HG02798 (cell line): ENCODE data around the gene POGZ.
A peak's percentile ranks its signal among the peaks of the same experiment; 100 is the strongest.

Experiments
- ATAC-seq: cut with Tn5 transposase; IDR thresholded peaks from one replicate; pipeline ENCODE4 v1.9.1; 2021; ENCODE audit warnings: mild to moderate bottlenecking; ENCODE audit not compliant: unreplicated experiment, poor library complexity

The POGZ gene, protein sequence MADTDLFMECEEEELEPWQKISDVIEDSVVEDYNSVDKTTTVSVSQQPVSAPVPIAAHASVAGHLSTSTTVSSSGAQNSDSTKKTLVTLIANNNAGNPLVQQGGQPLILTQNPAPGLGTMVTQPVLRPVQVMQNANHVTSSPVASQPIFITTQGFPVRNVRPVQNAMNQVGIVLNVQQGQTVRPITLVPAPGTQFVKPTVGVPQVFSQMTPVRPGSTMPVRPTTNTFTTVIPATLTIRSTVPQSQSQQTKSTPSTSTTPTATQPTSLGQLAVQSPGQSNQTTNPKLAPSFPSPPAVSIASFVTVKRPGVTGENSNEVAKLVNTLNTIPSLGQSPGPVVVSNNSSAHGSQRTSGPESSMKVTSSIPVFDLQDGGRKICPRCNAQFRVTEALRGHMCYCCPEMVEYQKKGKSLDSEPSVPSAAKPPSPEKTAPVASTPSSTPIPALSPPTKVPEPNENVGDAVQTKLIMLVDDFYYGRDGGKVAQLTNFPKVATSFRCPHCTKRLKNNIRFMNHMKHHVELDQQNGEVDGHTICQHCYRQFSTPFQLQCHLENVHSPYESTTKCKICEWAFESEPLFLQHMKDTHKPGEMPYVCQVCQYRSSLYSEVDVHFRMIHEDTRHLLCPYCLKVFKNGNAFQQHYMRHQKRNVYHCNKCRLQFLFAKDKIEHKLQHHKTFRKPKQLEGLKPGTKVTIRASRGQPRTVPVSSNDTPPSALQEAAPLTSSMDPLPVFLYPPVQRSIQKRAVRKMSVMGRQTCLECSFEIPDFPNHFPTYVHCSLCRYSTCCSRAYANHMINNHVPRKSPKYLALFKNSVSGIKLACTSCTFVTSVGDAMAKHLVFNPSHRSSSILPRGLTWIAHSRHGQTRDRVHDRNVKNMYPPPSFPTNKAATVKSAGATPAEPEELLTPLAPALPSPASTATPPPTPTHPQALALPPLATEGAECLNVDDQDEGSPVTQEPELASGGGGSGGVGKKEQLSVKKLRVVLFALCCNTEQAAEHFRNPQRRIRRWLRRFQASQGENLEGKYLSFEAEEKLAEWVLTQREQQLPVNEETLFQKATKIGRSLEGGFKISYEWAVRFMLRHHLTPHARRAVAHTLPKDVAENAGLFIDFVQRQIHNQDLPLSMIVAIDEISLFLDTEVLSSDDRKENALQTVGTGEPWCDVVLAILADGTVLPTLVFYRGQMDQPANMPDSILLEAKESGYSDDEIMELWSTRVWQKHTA (N-terminal part only)

DNA sequence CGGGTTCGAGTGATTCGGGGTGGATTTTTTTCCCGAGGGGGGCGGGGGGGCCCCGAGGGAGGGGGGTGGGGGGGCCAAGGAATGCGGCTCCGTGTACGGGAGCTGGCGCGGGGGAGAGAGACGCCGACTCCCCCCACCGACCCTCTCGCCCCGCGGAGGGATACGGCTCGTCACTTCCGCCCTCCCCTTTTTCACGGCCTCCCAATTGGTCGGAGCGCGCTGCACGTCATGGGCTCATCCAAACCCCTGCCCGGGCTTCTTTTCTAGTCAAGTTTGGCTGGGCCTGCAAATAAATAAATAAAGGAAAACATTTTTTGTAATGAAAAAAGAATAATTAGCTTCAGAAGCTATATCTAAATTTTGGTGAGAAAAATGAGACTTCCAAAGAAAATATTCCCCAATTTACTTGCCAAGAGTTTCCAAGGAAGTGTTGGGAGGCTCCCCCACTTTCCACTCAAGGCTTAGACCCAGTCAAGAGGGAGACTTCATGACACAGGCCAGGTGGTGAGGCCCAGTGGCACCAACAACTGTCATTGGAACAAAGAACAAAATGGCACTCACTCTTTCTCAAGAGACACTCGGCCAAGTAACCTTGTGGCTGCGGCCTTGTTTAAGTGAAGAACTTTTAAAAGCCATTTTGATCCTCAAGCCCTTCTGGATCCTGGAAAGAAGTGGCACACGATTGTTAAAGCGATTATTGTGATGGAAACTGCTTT lies at the start of gene POGZ:
Gene POGZ, minus strand, starts transcription at position 164 of the 716 bp plus-strand sequence. CDS start 17,290 bp downstream, outside the sequence.
- ATAC-seq, result peak; percentile 79

DNA sequence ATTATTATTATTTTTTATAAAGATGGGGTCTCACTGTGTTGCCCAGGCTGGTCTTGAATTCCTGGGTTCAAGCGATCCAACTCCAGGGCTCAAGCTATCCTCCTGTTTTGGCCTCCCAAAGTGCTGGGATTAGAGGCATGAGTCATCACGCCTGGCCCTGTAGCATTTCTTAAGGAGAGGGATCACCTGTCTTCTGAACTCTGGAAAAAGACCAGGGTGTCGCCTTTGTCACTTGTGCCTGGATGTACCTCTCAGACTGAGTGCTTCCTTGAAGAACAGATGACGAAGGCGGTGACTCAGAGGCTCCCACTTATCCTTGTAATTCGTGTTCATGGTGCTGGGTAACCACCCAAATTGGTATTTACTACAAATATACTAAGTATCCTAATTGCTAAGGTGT lies 49.5 kb upstream of the POGZ start:
- no peak for ATAC-seq

DNA sequence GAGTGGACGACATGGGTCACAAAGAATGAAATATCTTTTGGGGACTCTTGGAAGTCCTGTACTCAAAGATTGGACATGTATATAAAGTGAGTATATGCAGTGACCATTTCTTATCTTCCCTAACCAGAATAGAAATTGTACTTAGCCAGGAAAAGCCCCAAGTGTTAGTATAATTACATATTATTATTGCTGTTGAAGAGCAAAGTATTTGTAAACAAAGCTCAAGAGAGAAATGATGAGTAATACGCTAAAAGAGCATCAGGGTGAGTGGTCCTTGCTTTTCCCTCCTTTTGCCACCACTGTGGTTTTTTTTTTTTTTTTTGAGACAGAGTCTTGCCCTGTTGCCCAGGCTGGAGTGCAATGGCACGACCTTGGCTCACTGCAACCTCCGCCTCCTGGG lies 45.5 kb upstream of the POGZ start:
- ATAC-seq, result no peak

DNA sequence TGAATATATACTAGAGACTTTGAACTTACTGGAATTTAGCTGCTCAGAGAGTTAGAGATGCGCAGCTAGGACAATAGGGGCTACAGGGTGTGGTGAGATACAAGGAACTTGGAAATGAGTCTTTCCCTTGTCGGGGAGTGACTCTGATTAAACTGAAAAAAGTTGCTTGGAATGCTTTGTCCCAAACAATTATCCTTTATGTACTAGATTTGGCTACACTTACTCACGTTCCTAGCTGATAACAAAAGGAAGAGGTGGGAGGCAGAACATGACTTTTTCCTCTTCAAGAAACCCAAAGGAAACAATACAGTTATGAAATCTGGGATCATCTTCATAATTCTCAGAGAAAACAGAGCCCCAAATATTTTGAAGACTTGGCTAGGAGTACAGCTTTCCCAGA lies 45.0 kb upstream of the POGZ start:
- no peak for ATAC-seq

DNA sequence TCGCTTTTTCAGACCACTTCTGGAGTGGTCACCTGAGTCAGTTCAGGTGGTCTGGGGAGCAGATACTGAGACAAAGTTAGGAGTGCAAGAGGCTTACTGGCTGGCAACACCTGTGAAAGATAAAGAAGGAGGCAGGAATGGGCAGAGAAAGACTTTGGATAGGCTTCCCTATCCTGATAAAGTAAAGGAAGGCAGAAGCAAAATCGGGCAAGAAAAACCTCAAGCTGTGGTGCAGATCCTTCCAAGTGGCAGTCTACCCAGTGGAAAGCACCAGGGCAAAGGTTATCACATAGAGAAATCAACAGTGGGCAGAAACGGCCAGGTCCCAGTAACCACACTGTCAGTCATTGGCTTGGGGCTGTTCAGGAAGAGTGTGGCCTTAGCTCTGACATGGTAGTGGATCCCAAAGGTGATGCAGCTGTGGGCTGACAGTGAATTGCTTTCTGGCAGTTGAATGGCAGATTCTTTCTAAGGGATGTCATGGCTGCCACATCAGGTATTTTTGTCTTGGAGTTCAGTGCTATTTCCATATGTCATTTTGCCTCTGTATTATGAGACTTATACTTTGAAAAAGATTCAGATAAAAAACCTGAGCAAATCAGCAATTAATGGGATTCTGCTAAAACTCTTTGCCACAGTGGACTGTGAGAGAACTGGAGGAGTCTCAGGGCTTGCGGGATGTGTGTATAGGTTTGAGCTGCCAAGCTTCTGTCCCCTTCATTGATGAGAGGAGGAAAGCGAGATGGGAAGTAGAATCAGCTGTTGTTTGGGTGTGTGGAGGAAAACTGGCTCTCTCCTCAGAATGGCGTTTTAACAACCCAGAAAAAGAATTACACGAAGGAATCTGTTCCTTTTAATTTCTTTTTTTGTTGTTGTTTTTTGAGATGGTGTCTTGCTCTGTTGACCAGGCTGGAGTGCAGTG lies 43.8 kb upstream of the POGZ start:
- ATAC-seq, result no peak

DNA sequence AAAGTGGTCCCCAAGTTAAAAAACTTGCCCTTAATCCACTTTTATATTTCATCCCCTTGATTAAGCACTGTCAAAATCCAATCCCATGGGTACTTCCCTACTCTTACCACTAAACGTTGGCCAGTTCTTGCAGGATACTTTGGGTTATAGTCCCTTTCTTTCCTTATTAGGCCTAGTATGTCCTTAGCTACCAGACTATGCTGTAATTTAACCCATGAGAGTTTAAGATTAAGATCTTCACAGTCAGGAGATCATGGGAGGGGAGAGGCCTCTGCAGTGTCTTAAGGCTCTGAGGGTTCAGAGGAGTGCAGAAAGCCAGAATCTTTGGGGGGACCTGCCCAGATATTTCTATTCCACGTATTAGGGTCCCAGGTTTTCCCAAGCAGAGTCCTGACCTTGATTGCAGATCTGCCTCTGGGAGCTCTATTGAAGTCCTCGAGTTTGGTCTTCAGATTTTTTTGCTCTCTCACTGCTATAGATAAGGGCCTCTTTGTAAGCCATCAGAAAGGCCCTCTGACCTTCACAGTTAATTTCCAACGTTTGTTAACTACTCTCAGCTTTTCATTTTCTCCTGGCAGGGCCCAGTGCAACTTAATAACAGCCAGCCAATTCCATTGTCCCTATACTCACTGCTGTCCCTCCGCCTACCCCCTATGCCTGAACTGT lies 42.9 kb upstream of the POGZ start:
- no peak for ATAC-seq

DNA sequence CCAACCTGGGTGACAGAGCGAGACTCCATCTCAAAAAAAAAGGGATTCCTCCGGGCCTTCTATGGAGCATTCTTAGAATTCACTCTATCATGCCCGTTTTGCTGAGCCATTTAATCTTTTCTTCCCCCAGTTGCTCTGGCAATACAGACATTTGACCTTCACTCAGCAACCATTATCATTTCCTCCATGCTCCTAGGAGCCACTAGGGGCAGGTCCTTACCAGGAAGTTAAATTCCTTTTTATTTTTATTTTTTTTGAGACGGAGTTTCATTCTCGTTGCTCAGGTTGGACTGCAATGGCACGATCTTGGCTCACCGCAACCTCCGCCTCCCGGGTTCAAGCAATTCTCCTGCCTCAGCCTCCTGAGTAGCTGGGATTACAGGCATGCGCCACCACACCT lies 42.2 kb upstream of the POGZ start:
- no peak for ATAC-seq

DNA sequence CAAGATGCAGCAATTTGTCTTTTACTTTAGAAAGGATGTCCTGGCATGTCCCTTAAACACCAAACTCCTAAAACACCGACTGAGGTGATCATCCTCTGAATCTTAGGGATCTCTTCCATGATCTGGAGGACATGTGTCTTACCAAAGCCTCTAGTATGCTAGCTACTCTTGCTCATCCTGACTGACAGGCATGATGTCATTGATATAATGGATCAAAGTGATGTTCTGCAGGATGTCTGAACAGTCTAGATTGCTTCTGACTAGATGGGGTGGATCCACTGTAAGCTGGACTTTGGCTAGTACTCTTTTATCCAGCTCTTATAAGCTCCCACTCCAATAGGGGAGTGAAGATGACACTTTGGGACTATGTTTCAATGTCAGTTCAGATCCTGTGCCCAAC lies 40.6 kb upstream of the POGZ start:
- no peak for ATAC-seq

DNA sequence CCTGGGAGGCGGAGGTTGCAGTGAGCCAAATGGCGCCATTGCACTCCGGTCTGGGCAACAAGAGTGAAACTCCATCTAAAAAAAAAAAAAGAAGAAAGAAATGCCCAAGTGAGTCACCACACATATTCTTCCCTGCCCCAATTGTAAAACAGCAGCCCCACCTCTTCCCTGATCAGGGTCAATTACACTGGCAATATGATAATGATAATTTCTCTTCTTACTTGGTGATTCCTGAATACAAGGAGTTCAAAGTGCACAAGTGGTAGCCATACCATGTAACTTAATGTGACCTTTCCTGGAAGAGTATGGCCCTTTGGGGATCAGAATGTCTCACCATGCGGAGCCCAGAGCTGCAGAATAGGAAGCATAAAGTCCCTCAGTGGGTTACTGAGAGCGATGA lies 40.1 kb upstream of the POGZ start:
- no peak for ATAC-seq

DNA sequence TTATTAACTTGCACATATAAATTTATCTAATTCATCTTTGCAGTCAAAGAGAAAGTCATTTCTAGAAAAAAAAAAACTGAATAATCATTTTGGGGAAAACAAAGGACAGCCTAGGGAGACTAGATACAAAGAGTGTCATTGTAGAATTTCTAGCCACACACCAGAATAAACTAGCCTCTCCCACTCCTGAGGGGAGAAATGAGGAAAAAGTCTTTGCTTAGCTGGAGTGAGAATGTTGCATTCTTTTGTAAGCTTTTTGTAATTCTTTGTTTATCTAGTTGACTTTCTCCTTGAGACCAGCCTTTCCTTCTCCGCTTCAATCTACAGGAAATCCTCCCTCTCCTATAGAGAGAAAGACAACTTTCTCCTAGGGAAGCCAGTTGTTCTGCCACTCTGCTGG lies 36.0 kb upstream of the POGZ start:
- ATAC-seq, result no peak

DNA sequence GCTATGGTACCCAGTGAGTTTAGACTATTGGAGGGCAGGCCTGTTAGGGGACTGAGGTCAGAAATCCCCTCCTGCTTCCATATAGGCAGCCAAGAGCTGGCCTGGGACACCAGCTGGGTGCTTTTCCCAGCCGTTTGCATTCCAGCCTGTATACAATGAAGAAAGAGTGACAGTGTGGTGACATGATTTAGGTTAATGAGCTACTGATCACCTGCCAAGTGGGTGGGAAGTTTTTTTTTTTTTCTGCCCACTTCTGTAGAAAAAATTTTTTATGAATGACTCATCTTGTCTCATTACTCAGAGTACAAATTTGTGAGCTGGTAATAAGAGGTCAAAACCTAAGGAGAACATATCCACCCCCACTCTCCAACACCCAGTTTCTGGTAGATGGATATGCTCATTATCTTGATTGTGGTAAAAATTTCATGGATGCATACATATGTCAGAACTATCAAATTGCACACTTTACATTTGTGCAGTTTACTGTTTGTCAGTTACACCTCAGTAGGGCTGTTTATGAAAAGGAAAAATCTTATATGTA lies 35.5 kb upstream of the POGZ start:
- ATAC-seq, result no peak

DNA sequence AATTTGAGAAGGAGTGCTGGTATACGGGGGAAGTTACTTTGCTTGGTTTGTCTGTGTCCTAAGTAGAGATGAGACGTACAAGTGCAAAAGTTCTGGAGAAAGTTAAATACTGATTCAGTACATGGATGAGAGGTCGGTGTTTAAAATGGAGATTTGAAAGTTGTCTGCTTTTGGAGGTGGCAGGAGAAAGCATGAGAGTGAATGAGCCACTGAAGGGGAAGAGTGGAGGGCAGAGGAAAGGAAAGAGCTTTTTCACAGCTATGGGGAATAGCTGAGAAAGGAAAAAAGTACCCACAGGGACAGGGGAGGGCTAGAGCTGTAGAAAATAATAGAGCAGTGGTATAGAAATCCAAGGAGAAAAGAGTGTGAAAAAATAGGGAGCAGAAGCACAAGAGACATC lies 33.7 kb upstream of the POGZ start:
- no peak for ATAC-seq

DNA sequence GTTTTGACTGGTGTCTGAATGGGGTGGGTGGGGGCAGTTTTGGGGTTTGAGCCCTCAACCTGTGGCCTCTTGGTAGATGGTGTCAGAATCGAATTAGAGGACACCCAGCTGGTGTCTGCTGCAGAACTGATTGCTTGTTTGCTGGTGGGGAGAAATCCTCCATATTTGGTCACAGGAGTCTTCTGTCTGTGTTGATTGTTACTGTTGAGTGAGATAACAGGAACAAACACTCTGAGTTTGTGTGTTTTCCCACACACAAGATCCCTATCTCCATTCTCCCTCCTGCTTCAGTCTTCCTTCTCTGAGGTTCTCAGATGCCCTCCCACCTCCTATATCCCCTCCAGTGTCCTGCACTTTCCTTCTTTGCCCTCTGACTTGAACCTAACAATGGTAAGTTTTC lies 32.8 kb upstream of the POGZ start:
- no peak for ATAC-seq

DNA sequence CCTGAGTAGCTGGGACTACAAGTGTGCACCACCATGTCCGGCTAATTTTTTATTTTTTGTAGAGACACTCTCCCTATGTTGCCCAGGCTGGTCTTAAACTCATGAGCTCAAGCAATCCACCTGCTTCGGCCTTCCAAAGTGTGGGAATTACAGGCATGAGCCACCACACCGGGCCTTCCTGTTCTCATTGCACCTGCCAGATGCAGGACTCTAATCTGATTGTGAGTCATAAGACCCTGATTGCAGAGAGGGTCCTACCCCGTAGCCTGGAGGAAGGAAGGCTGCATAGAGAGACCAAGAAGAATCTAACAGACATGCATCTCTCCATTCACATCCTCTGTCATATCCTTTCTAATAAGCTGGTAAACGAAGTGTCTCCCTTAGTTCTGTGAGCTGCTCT lies 32.3 kb upstream of the POGZ start:
- ATAC-seq, result no peak

DNA sequence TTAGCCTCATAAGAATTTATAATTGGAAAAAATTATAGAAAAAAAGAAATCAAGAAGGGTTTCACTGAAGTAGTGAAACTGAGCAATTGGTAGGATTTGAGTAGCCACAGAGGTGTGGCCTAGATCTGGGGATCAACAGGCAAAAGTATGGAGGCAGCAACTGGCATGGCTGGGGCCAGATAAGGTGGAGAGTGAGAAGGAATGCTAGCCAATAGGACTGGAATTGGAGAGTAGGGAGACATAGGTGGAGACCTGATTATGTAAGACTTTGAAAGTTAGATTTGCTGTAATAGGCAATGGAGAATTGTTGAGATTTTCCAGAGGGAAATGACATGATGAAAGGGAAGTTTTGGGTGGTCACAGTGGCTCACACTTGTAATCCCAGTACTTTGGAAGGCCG lies 27.3 kb upstream of the POGZ start:
- ATAC-seq, result no peak

DNA sequence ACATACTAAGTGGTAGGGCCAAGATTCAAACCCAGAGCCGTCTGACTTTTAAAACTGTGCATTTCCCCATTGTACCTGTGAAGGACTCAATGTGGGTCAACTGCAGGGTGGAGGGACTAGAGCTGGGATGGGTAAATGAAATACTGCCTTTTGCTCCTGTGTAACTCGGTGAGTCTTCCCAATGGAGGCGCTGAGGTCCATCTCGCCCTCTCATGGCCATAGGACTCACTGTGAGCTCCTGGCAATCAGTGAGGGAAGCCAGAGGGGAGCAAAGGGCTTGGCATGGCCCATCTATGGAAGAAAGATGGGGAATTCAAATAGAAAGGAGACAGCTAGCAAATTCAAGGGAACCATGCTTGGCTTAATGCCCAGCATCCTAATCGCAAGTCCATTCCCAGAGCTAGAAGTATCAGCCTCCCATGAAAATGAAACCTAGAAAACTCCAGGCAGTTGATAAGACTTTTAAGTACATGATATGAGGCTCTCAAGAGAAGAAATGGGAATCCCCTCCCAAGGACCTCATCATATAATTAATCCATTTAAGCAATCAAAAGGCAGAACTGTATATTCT lies 26.5 kb upstream of the POGZ start:
- no peak for ATAC-seq

DNA sequence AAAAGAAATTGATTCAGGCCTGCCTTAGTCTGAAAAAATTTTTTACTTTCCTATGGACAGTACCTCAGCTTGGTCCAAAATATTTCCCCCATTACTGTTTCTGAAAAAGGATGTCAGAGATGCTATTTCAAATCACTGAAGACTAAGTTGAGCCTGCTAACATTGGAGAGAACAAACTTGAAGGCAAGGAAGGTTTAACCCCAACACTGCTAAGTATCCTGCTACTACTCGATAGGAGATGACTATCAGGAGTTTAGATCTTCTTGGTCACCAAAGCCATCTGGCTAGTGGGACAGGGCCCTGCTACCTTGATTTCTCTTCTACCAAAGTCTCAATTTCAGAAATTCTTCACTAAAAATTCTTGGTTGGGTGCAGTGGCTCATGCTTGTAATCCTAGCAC lies 22.7 kb upstream of the POGZ start:
- no peak for ATAC-seq

DNA sequence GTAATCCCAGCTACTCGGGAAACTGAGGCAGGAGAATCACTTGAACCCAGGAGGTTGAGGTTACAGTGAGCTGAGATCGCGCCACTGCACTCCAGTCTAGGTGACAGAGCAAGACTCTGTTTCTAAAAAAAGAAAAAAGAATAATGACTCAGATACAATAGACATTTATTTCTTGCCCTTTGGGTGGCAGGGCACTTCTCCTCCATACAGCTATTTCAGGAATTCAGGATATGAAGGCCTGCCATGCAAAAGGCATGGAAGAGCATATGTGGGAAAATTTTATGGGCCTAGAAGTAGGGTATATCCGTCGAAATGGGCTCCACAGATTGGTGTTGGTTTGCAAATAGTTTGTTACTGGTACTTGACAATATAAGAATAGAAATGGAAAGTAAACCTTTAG lies 20.2 kb upstream of the POGZ start:
- ATAC-seq, result no peak
